Uterus (tissue), 4 donors: ENCODE results near the gene ARHGAP15. TPM values are rescaled to one million over a fixed set of nuclear protein-coding genes. Genes with fewer than 3 reads are reported as not detected.

Experiments
- DNase-seq, 2 donors: peaks; one replicate each; pipeline ENCODE4 v3.0.0-alpha.2; 2019 to 2020
- H3K27ac ChIP-seq, 2 donors: fragments of 200-600 bp; sonication (generic); 1 replicate in 1 of 2; 2 replicates in 1 of 2; pipeline ENCODE4 v1.5.1; 2016 to 2018
- H3K27me3 ChIP-seq, 2 donors: fragments of 200-600 bp; sonication (generic); one replicate each; pipeline ENCODE4 v1.5.1; 2018 to 2019; ENCODE audit warnings: control low read depth in 1 of 2
- H3K36me3 ChIP-seq, 2 donors: fragments of 200-600 bp; sonication (generic); one replicate each; pipeline ENCODE4 v1.5.1; 2019; ENCODE audit warnings: control low read depth in 1 of 2
- H3K4me1 ChIP-seq, 2 donors: fragments of 200-600 bp; sonication (generic); one replicate each; pipeline ENCODE4 v1.5.1; 2018 to 2019; ENCODE audit warnings: control low read depth in 1 of 2
- H3K4me3 ChIP-seq, 2 donors: fragments of 200-600 bp; sonication (generic); 1 replicate in 1 of 2; 2 replicates in 1 of 2; pipeline ENCODE4 v1.5.1; 2018 to 2019; ENCODE audit warnings: mild to moderate bottlenecking in 1 of 2
- H3K9me3 ChIP-seq, 2 donors: fragments of 200-600 bp; sonication (generic); one replicate each; pipeline ENCODE4 v1.5.1; 2019; ENCODE audit warnings: control low read depth in 1 of 2
- POLR2A ChIP-seq, 2 donors: fragments of 450-650 bp; IDR thresholded peaks; one replicate each; pipeline ENCODE4 v1.6.1; 2016; ENCODE audit warnings: antibody characterized with exemption in 2 of 2, mild to moderate bottlenecking in 1 of 2, moderate library complexity in 1 of 2
- intact Hi-C: fragments of 100-400 bp; cut with DNase I; formaldehyde crosslinking; loops from one replicate; pipeline ENCODE4 v1.15.1; 2023; ENCODE audit warnings: low total_unique reads
- total RNA-seq, 4 donors: library from RNA; depleted of rRNA in 3 of 4; stranded (reverse); fragments of >200 nt in 3 of 4; gene quantifications; one replicate each; pipeline versions ENCODE4 v1.1.0 to v1.2.4, GENCODE V29; 2014 to 2023
- TF ChIP-seq, protein P1 (sequence below), 4 experiments: fragments of 200-600 bp in 2 of 4; fragments of 450-650 bp in 2 of 4; sonication (generic) in 2 of 4; IDR thresholded peaks; one replicate each; pipeline ENCODE4 v1.5.1; 2016 to 2019; ENCODE audit warnings: antibody characterized with exemption in 4 of 4, mild to moderate bottlenecking in 2 of 4, moderate library complexity in 1 of 4
- donor health status: DM: yes; HTN: yes; CAD: no.

ARHGAP15 gene
- total RNA-seq, 4 donors from 2014 or later = 0.88 to 28.4 (median 6.6) TPM

DNA sequence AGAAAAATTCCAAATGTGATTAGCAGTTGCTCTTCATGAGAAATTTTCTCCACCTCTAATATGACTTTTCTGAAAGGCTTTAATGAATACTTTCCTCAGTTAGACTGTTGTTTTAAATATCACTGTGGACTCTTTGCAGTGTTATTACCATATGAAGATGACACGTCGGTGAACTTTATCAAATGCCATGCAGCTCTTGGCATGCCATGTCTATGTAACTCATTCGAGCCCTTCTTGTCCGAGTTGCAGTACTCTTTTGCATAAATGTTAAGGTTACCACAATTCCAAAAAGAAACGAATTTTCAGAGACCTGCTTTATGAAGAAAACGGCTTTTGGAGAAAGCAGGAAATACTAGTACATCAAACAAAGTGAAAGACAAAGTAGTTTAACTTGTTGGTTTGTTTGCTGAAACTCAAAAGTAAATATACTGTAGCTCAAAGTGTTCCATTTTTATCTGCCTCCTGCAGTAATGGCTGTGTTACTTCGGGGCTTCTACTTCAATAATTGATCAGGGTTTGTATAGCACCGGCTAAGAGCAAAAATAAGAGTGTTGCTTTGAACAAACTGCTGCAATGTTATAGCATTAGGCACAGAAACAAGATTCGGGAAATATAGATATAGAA lies 204.1 kb downstream of the ARHGAP15 start:
- no peaks in the 10 kb centered on the region for H3K36me3 ChIP-seq
- no peaks in the 10 kb centered on the region for H3K9me3 ChIP-seq
- intact Hi-C loops = no loop called here
- H3K27me3 ChIP-seq = no peaks in the 10 kb centered on the region
- H3K4me1 ChIP-seq = no peaks in the 10 kb centered on the region
- no peak overlapping the region for H3K27ac ChIP-seq
- H3K4me3 ChIP-seq = no peak overlapping the region
- TF ChIP-seq POLR2A (IDR thresholded peaks at IDR 0.05) = no peak
- TF ChIP-seq, protein P1, sequence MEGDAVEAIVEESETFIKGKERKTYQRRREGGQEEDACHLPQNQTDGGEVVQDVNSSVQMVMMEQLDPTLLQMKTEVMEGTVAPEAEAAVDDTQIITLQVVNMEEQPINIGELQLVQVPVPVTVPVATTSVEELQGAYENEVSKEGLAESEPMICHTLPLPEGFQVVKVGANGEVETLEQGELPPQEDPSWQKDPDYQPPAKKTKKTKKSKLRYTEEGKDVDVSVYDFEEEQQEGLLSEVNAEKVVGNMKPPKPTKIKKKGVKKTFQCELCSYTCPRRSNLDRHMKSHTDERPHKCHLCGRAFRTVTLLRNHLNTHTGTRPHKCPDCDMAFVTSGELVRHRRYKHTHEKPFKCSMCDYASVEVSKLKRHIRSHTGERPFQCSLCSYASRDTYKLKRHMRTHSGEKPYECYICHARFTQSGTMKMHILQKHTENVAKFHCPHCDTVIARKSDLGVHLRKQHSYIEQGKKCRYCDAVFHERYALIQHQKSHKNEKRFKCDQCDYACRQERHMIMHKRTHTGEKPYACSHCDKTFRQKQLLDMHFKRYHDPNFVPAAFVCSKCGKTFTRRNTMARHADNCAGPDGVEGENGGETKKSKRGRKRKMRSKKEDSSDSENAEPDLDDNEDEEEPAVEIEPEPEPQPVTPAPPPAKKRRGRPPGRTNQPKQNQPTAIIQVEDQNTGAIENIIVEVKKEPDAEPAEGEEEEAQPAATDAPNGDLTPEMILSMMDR (IDR thresholded peaks at IDR 0.05) = no peak
- DNase-seq = no peak

DNA sequence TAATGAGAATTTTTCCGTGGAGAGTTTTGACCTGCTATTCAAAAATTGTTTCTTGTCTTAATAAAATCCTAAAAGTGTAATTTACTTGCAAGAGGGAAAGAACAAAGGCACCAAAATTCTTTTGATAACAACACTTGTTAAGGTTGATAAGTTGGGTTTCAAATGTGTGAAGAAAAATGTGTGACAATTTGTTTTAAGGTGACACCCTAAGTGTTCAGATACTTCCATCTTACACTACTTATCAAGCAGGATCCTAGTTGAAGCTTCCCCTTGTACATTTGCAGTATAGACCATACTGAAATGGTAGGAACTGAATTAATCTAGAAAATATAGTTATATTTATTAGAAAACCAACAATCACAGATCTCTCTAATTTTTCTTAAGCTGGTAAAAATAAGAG lies 204.6 kb downstream of the ARHGAP15 start:
- H3K4me3 ChIP-seq = no peak overlapping the region
- no peak for TF ChIP-seq POLR2A (IDR thresholded peaks at IDR 0.05)
- TF ChIP-seq, protein P1 (IDR thresholded peaks at IDR 0.05) = no peak
- intact Hi-C loops = no loop called here
- no peaks in the 10 kb centered on the region for H3K9me3 ChIP-seq
- H3K27me3 ChIP-seq = no peaks in the 10 kb centered on the region
- no peaks in the 10 kb centered on the region for H3K36me3 ChIP-seq
- DNase-seq = no peak
- H3K4me1 ChIP-seq = no peaks in the 10 kb centered on the region
- H3K27ac ChIP-seq = no peak overlapping the region

DNA sequence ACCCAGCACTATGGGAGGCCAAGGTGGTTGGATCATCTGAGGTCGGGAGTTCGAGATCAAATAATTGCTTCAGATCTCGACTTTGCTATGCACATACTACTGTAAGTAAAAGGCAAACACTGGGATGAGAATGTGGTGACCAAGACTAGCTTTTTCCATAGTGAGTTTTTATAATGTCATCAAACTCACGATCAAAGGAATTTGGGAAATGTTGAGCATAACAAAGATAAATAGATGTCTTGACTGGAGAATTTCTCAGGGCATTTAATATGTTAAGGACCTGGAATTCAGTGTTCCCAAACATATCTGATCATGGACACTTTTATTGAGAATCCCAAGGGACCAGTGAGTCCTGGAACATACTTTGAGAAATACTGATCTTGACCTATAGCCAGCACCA lies 205.6 kb downstream of the ARHGAP15 start:
- no peak for DNase-seq
- no peaks in the 10 kb centered on the region for H3K4me1 ChIP-seq
- no peak overlapping the region for H3K4me3 ChIP-seq
- no peak for TF ChIP-seq POLR2A (IDR thresholded peaks at IDR 0.05)
- TF ChIP-seq, protein P1 (IDR thresholded peaks at IDR 0.05) = no peak
- H3K27ac ChIP-seq = no peak overlapping the region
- no peaks in the 10 kb centered on the region for H3K9me3 ChIP-seq
- H3K27me3 ChIP-seq = no peaks in the 10 kb centered on the region
- H3K36me3 ChIP-seq = no peaks in the 10 kb centered on the region
- intact Hi-C loops = no loop called here

DNA sequence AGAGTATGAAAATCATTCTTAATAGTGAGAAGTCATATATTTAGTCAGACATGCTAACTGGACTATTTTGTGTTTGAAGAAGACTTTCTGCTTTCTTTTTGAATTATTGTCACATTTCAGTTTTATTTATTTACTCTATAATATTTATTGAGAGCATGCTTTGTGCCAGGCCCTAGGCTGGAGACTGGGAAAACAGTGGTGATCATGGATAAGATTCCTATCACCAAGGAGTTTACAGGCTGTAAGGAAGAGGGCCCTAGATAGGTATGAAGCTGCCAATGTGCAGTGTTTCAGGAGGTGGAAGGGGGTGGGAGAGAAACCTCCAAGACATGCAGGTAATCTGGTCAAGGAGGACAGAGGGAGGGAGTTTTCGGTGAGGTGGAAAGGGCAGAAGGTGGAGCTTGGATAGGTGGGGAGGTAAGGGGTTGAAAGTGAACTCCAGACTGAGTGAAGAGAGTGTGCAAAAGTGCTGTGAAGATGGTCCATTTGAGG lies 207.5 kb downstream of the ARHGAP15 start:
- no peak overlapping the region for H3K4me3 ChIP-seq
- DNase-seq = no peak
- intact Hi-C loops = no loop called here
- no peaks in the 10 kb centered on the region for H3K36me3 ChIP-seq
- H3K9me3 ChIP-seq = no peaks in the 10 kb centered on the region
- no peaks in the 10 kb centered on the region for H3K27me3 ChIP-seq
- H3K27ac ChIP-seq = no peak overlapping the region
- TF ChIP-seq, protein P1 (IDR thresholded peaks at IDR 0.05) = no peak
- no peak for TF ChIP-seq POLR2A (IDR thresholded peaks at IDR 0.05)
- H3K4me1 ChIP-seq = no peaks in the 10 kb centered on the region

DNA sequence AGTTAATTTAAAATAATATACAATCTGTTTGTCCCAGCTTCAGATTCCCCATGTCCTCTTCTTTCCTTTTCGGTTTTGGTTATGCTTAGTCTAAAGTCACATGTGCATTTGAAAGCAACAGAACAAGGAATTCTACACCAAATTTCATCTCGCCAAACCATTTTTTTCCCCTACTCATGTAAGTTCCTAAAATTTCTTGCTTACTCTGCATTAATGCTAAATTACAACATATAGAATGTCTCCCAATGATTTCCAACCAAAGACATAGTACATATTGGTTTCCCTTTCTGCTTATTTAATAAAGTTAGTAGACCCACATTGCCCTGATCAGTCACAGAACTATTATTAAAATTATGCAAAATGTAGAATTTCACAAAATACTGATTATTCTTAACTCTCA lies 212.3 kb downstream of the ARHGAP15 start:
- intact Hi-C loops = no loop called here
- TF ChIP-seq POLR2A (IDR thresholded peaks at IDR 0.05) = no peak
- TF ChIP-seq, protein P1 (IDR thresholded peaks at IDR 0.05) = no peak
- H3K9me3 ChIP-seq = no peaks in the 10 kb centered on the region
- H3K27ac ChIP-seq = no peak overlapping the region
- no peaks in the 10 kb centered on the region for H3K27me3 ChIP-seq
- no peaks in the 10 kb centered on the region for H3K4me1 ChIP-seq
- no peak for DNase-seq
- H3K36me3 ChIP-seq = no peaks in the 10 kb centered on the region
- no peak overlapping the region for H3K4me3 ChIP-seq
